HG02840 (cell line): Measurements from ENCODE around the gene STXBP6.

Experiments used
- ATAC-seq: cut with Tn5 transposase; IDR thresholded peaks from one replicate; pipeline ENCODE4 v1.9.1; 2021; ENCODE audit warnings: mild to moderate bottlenecking, moderate library complexity, moderate number of reproducible peaks; ENCODE audit not compliant: unreplicated experiment, low FRiP score

The STXBP6 gene

GRCh38 chr14:24895243-24895583 is 154.7 kb downstream of the STXBP6 start:
- no peak for ATAC-seq

GRCh38 chr14:24894583-24895242 is 155.2 kb downstream of the STXBP6 start:
- no peak for ATAC-seq

- ATAC-seq, result no peak
Observed at GRCh38 chr14:24892497-24893051, 157.4 kb downstream of the STXBP6 start.

GRCh38 chr14:24891987-24892496 is 157.9 kb downstream of the STXBP6 start:
- no peak for ATAC-seq

GRCh38 chr14:24890716-24891115 is 159.2 kb downstream of the STXBP6 start:
- ATAC-seq, result no peak

- ATAC-seq, result no peak
Observed at GRCh38 chr14:24889843-24890242, 160.1 kb downstream of the STXBP6 start.

- no peak for ATAC-seq
Observed at GRCh38 chr14:24888532-24888931, 161.4 kb downstream of the STXBP6 start.

- ATAC-seq, result no peak
Observed at GRCh38 chr14:24887623-24888304, 162.2 kb downstream of the STXBP6 start.

- no peak for ATAC-seq
Observed at GRCh38 chr14:24885410-24885913, 164.5 kb downstream of the STXBP6 start.

- ATAC-seq, result no peak
Observed at GRCh38 chr14:24883576-24883975, 166.4 kb downstream of the STXBP6 start.

GRCh38 chr14:24881116-24881893 is 168.6 kb downstream of the STXBP6 start:
- no peak for ATAC-seq

- ATAC-seq, result no peak
Observed at GRCh38 chr14:24880689-24881088, 169.3 kb downstream of the STXBP6 start.

- no peak for ATAC-seq
Observed at GRCh38 chr14:24879661-24880386, 170.1 kb downstream of the STXBP6 start.

- no peak for ATAC-seq
Observed at GRCh38 chr14:24876996-24877395, 173.0 kb downstream of the STXBP6 start.

- ATAC-seq, result no peak
Observed at GRCh38 chr14:24875991-24876878, 173.7 kb downstream of the STXBP6 start.

GRCh38 chr14:24875203-24875838 is 174.6 kb downstream of the STXBP6 start:
- no peak for ATAC-seq

GRCh38 chr14:24874514-24875202 is 175.3 kb downstream of the STXBP6 start:
- ATAC-seq, result no peak

- no peak for ATAC-seq
Observed at GRCh38 chr14:24873551-24873950, 176.4 kb downstream of the STXBP6 start.
